Measurements from ENCODE around the gene MON2. TPM values are rescaled to one million over a fixed set of nuclear protein-coding genes. Genes with fewer than 3 reads are reported as not detected.

The MON2 gene, protein sequence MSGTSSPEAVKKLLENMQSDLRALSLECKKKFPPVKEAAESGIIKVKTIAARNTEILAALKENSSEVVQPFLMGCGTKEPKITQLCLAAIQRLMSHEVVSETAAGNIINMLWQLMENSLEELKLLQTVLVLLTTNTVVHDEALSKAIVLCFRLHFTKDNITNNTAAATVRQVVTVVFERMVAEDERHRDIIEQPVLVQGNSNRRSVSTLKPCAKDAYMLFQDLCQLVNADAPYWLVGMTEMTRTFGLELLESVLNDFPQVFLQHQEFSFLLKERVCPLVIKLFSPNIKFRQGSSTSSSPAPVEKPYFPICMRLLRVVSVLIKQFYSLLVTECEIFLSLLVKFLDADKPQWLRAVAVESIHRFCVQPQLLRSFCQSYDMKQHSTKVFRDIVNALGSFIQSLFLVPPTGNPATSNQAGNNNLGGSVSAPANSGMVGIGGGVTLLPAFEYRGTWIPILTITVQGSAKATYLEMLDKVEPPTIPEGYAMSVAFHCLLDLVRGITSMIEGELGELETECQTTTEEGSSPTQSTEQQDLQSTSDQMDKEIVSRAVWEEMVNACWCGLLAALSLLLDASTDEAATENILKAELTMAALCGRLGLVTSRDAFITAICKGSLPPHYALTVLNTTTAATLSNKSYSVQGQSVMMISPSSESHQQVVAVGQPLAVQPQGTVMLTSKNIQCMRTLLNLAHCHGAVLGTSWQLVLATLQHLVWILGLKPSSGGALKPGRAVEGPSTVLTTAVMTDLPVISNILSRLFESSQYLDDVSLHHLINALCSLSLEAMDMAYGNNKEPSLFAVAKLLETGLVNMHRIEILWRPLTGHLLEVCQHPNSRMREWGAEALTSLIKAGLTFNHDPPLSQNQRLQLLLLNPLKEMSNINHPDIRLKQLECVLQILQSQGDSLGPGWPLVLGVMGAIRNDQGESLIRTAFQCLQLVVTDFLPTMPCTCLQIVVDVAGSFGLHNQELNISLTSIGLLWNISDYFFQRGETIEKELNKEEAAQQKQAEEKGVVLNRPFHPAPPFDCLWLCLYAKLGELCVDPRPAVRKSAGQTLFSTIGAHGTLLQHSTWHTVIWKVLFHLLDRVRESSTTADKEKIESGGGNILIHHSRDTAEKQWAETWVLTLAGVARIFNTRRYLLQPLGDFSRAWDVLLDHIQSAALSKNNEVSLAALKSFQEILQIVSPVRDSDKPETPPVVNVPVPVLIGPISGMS (N-terminal part only)
- 9.6 and 9.9 TPM in 2 replicates for total RNA-seq

DNA sequence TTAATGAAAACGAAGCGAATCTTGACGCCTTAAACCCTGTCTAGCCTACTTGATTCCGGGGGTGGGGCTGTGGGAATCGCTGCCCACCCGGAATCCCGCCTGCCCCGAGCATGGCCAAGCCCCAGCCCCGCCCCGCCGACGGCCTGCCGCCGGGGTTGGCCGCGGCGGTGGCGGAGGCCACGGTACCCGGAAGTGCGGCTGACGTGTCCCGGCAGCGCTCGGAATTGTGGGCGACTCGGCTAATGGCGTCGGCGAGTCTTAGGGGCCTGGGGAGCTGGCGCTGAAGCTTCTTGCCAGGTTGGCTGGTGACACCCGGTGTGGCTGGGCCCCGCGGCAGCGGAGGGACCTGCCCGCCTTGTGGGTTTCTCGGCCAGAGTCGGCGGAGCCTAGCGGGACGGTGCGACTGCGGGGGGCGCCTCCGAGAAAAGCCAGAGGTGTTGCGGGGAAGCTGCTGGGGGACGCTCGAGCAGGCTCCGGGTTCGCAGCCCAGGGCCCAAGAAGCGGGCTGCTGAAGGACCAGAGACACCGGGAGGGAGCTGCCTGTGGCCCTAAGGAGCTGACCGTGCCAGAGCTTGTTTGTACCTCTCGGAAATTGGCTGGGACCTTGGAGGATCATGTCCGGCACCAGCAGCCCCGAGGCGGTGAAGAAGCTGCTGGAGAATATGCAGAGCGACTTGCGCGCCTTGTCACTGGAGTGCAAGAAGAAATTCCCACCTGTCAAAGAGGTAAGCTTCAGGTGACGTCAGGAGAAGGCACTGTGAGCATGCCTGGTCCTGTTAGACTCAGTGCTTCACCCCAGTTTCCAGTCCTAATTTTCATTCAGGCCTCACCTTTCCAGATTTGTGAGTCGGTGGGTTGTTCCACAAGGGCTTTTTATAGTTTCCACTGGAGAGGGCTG is at the start of gene MON2:
MON2 (plus strand) TSS at position 233 of the 898 bp plus-strand sequence; CDS start at position 615, 382 bp downstream.

Other genes with a start within 250 kb of the MON2 start
- 20.2 and 25.7 TPM in 2 replicates for gene USP15, start 206.4 kb upstream of the MON2 start, total RNA-seq

Data from hair follicular keratinocyte (primary cell).